DOHH2 (cell line): ENCODE measurements around the gene PCED1B.

ENCODE experiments used
- H3F3A ChIP-seq: fragments of 200-600 bp; sonication (generic), shearing (Covaris generic); 2 replicates; pipeline ENCODE4 v1.6.0; 2016; ENCODE audit warnings: antibody characterized with exemption, mild to moderate bottlenecking; ENCODE audit not compliant: control insufficient read depth, insufficient read depth
- H3K27ac ChIP-seq: fragments of 200-600 bp; sonication (generic); 2 replicates; pipeline ENCODE4 v1.5.1; 2014; ENCODE audit warnings: low read depth, mild to moderate bottlenecking, low read length, moderate library complexity
- H3K27me3 ChIP-seq: fragments of 200-600 bp; sonication (generic); 2 replicates; pipeline ENCODE4 v1.6.1; 2014; ENCODE audit warnings: mild to moderate bottlenecking, low read length, mixed read lengths; ENCODE audit not compliant: control insufficient read depth
- H3K36me3 ChIP-seq: fragments of 200-600 bp; sonication (generic); 2 replicates; pipeline ENCODE4 v1.6.1; 2014; ENCODE audit warnings: mild to moderate bottlenecking, low read length, moderate library complexity, mixed read lengths; ENCODE audit not compliant: control insufficient read depth
- H3K4me1 ChIP-seq: fragments of 200-600 bp; sonication (generic); 2 replicates; pipeline ENCODE4 v1.6.1; 2014; ENCODE audit warnings: mild to moderate bottlenecking, low read length, mixed read lengths; ENCODE audit not compliant: control insufficient read depth
- H3K4me2 ChIP-seq: fragments of 200-600 bp; sonication (generic); 2 replicates; pipeline ENCODE4 v1.6.0; 2014; ENCODE audit warnings: mild to moderate bottlenecking, low read length, moderate library complexity
- H3K4me3 ChIP-seq: fragments of 200-600 bp; sonication (generic); 2 replicates; pipeline ENCODE4 v1.5.1; 2014; ENCODE audit warnings: mild to moderate bottlenecking, low read length, mixed read lengths
- H3K79me2 ChIP-seq: fragments of 200-600 bp; sonication (generic); 2 replicates; pipeline ENCODE4 v1.6.1; 2014; ENCODE audit warnings: mild to moderate bottlenecking, low read length, mixed read lengths; ENCODE audit not compliant: control insufficient read depth
- H3K9me2 ChIP-seq: fragments of 200-600 bp; sonication (generic); replicated peaks from 2 replicates; pipeline ENCODE4 v1.6.1; 2014; ENCODE audit warnings: mild to moderate bottlenecking, low read length, mixed read lengths; ENCODE audit not compliant: control insufficient read depth
- H3K9me3 ChIP-seq: fragments of 200-600 bp; sonication (generic); 2 replicates; pipeline ENCODE4 v1.6.1; 2014; ENCODE audit warnings: antibody characterized with exemption, low read length, mixed read lengths; ENCODE audit not compliant: control insufficient read depth, insufficient read depth
- H4K20me1 ChIP-seq: fragments of 200-600 bp; sonication (generic); 2 replicates; pipeline ENCODE4 v1.6.0; 2014; ENCODE audit warnings: low read depth, mild to moderate bottlenecking, antibody characterized with exemption, low read length, moderate library complexity; ENCODE audit not compliant: control insufficient read depth, insufficient read depth
- EZH2phosphoT487 ChIP-seq: fragments of 200-600 bp; sonication (generic); IDR thresholded peaks from 2 replicates; pipeline ENCODE4 v1.6.1; 2017; ENCODE audit warnings: borderline replicate concordance, mild to moderate bottlenecking, antibody characterized with exemption, low read length, moderate library complexity, mixed read lengths
- TF ChIP-seq, protein P1 (sequence below): fragments of 200-600 bp; sonication (generic); IDR thresholded peaks from one replicate; pipeline ENCODE4 v1.5.1; 2014; ENCODE audit warnings: antibody characterized with exemption, mild to moderate bottlenecking, low read depth, low read length; ENCODE audit not compliant: poor library complexity, severe bottlenecking

PCED1B gene

DNA sequence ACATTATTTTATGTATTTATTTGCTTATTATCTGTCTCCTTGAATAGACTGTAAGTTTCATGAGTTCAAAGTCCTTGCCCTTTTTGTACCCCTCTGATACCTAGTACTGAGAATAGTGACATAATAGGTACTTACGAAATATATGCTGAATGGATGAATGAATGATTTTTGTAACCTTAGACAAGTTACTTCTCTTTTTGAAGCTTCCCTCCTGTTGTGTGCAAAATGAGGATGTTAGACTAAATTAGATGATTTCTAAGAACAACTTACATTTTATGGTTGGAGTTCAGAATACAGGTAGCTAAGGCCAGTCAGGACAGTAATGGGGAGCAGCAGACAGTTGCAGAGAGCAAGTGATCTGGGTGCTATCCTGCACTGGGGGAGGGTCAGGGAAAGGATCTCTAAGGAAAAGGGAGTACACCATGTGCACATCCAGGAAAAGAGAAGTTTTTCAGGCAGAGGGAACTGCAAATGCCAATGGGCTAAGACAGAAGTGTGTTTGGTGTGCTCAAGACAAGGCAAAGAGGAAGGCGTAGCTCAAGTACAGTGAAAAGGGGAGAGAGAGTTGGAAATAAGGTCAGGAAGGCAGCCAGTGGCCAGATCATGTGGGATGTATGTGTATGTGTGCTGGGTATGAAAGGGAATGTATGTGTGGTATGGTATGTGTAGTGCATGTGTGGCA is 59.7 kb downstream of the PCED1B start:
- no peak for TF ChIP-seq EZH2phosphoT487
- TF ChIP-seq, protein P1, sequence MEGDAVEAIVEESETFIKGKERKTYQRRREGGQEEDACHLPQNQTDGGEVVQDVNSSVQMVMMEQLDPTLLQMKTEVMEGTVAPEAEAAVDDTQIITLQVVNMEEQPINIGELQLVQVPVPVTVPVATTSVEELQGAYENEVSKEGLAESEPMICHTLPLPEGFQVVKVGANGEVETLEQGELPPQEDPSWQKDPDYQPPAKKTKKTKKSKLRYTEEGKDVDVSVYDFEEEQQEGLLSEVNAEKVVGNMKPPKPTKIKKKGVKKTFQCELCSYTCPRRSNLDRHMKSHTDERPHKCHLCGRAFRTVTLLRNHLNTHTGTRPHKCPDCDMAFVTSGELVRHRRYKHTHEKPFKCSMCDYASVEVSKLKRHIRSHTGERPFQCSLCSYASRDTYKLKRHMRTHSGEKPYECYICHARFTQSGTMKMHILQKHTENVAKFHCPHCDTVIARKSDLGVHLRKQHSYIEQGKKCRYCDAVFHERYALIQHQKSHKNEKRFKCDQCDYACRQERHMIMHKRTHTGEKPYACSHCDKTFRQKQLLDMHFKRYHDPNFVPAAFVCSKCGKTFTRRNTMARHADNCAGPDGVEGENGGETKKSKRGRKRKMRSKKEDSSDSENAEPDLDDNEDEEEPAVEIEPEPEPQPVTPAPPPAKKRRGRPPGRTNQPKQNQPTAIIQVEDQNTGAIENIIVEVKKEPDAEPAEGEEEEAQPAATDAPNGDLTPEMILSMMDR, result no peak
- Histone ChIP-seq H3K4me1 (no peaks in the 10 kb centered on the region), H3K9me2 (no peaks in the 10 kb centered on the region), H3K4me3 (no peak overlapping the region), H3K27ac (no peak overlapping the region), H3K9me3 (no peaks in the 10 kb centered on the region), H3K36me3 (no peaks in the 10 kb centered on the region), H3K4me2 (no peak overlapping the region), H3K27me3 (no peaks in the 10 kb centered on the region), H3K79me2 (no peaks in the 10 kb centered on the region), H3F3A (no peaks in the 10 kb centered on the region), H4K20me1 (no peaks in the 10 kb centered on the region)

DNA sequence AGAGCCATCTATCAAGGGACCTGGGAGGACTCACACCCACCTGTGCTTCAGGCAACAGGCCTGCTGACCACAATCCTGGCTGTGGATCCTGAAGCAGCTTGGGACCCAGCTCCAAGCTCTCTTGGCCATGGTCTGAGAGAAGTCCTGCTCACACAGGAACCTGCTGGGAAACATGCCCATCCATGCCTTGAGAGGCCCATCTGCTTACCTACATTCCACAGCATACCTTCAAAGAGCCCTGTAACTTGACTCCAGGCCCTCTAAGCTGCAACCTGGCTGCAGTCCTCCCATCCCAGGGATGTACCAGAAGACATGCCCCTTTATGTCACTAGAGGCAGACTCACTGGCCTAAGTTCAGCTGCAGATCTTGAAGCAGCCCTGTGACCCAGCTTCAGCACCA is 62.0 kb downstream of the PCED1B start:
- H3K79me2 ChIP-seq, result no peaks in the 10 kb centered on the region
- no peaks in the 10 kb centered on the region for H4K20me1 ChIP-seq
- H3K27ac ChIP-seq, result no peak overlapping the region
- no peaks in the 10 kb centered on the region for H3K4me1 ChIP-seq
- no peaks in the 10 kb centered on the region for H3K9me3 ChIP-seq
- H3K4me2 ChIP-seq, result no peak overlapping the region
- no peaks in the 10 kb centered on the region for H3K27me3 ChIP-seq
- no peaks in the 10 kb centered on the region for H3K36me3 ChIP-seq
- no peaks in the 10 kb centered on the region for H3K9me2 ChIP-seq
- no peak overlapping the region for H3K4me3 ChIP-seq
- TF ChIP-seq, protein P1, result no peak
- TF ChIP-seq EZH2phosphoT487, result no peak
- no peaks in the 10 kb centered on the region for H3F3A ChIP-seq

DNA sequence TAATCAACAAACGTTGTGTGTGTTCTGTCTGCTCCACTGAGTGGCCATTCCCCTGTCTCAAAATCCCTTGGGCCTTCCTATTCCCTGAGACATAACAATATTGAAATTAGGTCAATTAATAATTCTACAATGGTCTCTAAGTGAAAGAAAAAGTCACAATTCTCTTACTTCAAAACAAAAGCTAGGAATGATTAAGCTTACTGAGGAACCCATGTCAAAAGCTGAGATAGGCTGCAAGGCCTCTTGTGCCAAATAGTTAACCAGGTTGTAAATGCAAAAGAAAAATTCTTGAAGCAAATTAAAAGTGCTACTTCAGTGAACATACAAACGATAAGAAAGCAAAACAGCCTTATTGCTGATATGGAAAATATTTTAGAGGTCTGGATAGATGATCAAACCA is 65.3 kb downstream of the PCED1B start:
- H3K79me2 ChIP-seq, result no peaks in the 10 kb centered on the region
- no peaks in the 10 kb centered on the region for H3F3A ChIP-seq
- TF ChIP-seq, protein P1, result no peak
- TF ChIP-seq EZH2phosphoT487, result no peak
- H3K4me1 ChIP-seq, result no peaks in the 10 kb centered on the region
- H3K9me2 ChIP-seq, result no peaks in the 10 kb centered on the region
- no peaks in the 10 kb centered on the region for H3K9me3 ChIP-seq
- no peaks in the 10 kb centered on the region for H3K36me3 ChIP-seq
- H3K4me3 ChIP-seq, result no peak overlapping the region
- no peak overlapping the region for H3K27ac ChIP-seq
- H4K20me1 ChIP-seq, result no peaks in the 10 kb centered on the region
- no peaks in the 10 kb centered on the region for H3K27me3 ChIP-seq
- H3K4me2 ChIP-seq, result no peak overlapping the region
